Gastrocnemius medialis (tissue), 4 donors: ENCODE results near the gene UQCRC2.

Source experiments
- POLR2A ChIP-seq, 2 donors: fragments of 450-650 bp; IDR thresholded peaks; one replicate each; pipeline ENCODE4 v1.6.1; 2017; ENCODE audit warnings: antibody characterized with exemption in 2 of 2, mild to moderate bottlenecking in 2 of 2, moderate library complexity in 2 of 2
- TF ChIP-seq, protein P1 (sequence below), 5 experiments: fragments of 450-650 bp in 3 of 5; fragments of 200-600 bp in 2 of 5; sonication (generic) in 2 of 5; IDR thresholded peaks in 4 of 5; conservative IDR thresholded peaks in 1 of 5; 1 replicate in 4 of 5; 2 replicates in 1 of 5; pipeline ENCODE4 v1.5.1; 2016 to 2019; ENCODE audit warnings: antibody characterized with exemption in 5 of 5, mild to moderate bottlenecking in 3 of 5, moderate library complexity in 3 of 5

DNA sequence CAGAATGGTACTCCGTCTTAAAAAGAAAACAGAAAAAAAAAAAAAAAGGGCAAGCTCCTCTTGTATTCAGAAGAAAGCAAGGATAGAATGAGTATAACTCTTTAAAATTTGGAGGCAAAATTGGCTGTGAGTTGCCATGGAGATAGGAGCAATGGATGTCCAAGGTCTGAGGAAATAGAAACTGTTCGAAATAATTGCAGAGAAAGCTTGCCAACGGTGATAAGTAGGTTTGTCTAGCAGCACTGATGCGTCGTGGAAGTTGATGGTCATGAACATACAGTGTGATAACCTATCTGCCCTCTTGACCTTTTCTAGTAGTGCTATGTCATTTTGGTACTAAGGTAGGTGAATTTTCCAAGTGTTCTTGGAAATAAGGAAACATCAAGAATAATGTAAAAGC lies 57.7 kb downstream of the UQCRC2 start:
- TF ChIP-seq, protein P1, sequence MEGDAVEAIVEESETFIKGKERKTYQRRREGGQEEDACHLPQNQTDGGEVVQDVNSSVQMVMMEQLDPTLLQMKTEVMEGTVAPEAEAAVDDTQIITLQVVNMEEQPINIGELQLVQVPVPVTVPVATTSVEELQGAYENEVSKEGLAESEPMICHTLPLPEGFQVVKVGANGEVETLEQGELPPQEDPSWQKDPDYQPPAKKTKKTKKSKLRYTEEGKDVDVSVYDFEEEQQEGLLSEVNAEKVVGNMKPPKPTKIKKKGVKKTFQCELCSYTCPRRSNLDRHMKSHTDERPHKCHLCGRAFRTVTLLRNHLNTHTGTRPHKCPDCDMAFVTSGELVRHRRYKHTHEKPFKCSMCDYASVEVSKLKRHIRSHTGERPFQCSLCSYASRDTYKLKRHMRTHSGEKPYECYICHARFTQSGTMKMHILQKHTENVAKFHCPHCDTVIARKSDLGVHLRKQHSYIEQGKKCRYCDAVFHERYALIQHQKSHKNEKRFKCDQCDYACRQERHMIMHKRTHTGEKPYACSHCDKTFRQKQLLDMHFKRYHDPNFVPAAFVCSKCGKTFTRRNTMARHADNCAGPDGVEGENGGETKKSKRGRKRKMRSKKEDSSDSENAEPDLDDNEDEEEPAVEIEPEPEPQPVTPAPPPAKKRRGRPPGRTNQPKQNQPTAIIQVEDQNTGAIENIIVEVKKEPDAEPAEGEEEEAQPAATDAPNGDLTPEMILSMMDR (IDR thresholded peaks at IDR 0.05 in 4 of 5, conservative IDR thresholded peaks at IDR 0.05 in 1 of 5) = no peak
- no peak for TF ChIP-seq POLR2A (IDR thresholded peaks at IDR 0.05)
